ENCODE results near the gene ZNF30.

- TF ChIP-seq CTCF (conservative IDR thresholded peaks at IDR 0.05) (no peak), ZFX (IDR thresholded peaks at IDR 0.05) (no peak)
These were observed 67.6 kb downstream of the ZNF30 start for GRCh38 chr19:34994286-34994642.

Measured in C4-2B (cell line).